NOMO-1 (cell line): ENCODE results near the gene OR5H14.
"Not testable (repeated sequence)": the region's sequence is repeated elsewhere in the genome, so short reads cannot be mapped to it uniquely, and the experiment has no call there.

Source experiments
- DNase-seq, 2 experiments: peaks; one replicate each; lab custom pipeline; 2025; ENCODE audit not compliant: unreplicated experiment in 2 of 2; lab: John Stamatoyannopoulos, UW

OR5H14 gene

GRCh38 chr3:98196293-98196692 lies 49.0 kb downstream of the OR5H14 start:
- not testable (repeated sequence) for DNase-seq

GRCh38 chr3:98199020-98199419 lies 51.7 kb downstream of the OR5H14 start:
- DNase-seq, result no peak
